HCT116 (cell line): Measurements from ENCODE around the gene TCF7L2.

Experiments
- CEBPB ChIP-seq: IDR thresholded peaks from 2 replicates; pipeline ENCODE4 v1.6.1; 2012; ENCODE audit warnings: low read depth
- EZH2 ChIP-seq: fragments of 200-600 bp; sonication (generic); IDR thresholded peaks from 2 replicates; pipeline ENCODE4 v1.6.1; 2017; ENCODE audit warnings: antibody characterized with exemption, mixed run types
- FOSL1 ChIP-seq: IDR thresholded peaks from 2 replicates; pipeline ENCODE4 v1.6.1; 2012; ENCODE audit warnings: low read depth
- POLR2A ChIP-seq: IDR thresholded peaks from 2 replicates; pipeline ENCODE4 v1.7.0; 2011; ENCODE audit warnings: borderline replicate concordance; ENCODE audit not compliant: insufficient read depth, insufficient read length; ENCODE audit errors: extremely low read depth
- POLR2AphosphoS5 ChIP-seq: IDR thresholded peaks from 2 replicates; pipeline ENCODE4 v1.6.1; 2011; ENCODE audit warnings: mild to moderate bottlenecking, low read depth, low read length, moderate library complexity
- ZBTB33 ChIP-seq: IDR thresholded peaks from 2 replicates; pipeline ENCODE4 v1.6.1; 2011; ENCODE audit warnings: mild to moderate bottlenecking, low read length, moderate library complexity; ENCODE audit not compliant: insufficient replicate concordance; ENCODE audit errors: extremely low read depth
- ZNF274 ChIP-seq: fragments of 200-500 bp; sonication (Bioruptor generic); IDR thresholded peaks from 2 replicates; pipeline ENCODE4 v1.6.1; 2014; ENCODE audit warnings: mild to moderate bottlenecking, low read depth, low read length, inconsistent platforms
- TF ChIP-seq, protein P1 (sequence below), 3 experiments: fragments of 200-600 bp in 1 of 3; sonication (generic) in 1 of 3; IDR thresholded peaks in 2 of 3; conservative IDR thresholded peaks in 1 of 3; 2 replicates each; pipeline ENCODE4 v1.5.1; 2012 to 2017; ENCODE audit warnings: low read depth in 2 of 3, low read length in 2 of 3, antibody characterized with exemption in 1 of 3, borderline replicate concordance in 1 of 3, control low read depth in 1 of 3, mild to moderate bottlenecking in 1 of 3, mixed read lengths in 1 of 3, mixed run types in 1 of 3, moderate library complexity in 1 of 3; ENCODE audit not compliant: insufficient read depth in 1 of 3

- TF ChIP-seq POLR2AphosphoS5 (no peak), EZH2 (no peak), POLR2A (no peak), CEBPB (no peak), ZBTB33 (no peak), FOSL1 (no peak), ZNF274 (no peak)
- TF ChIP-seq, protein P1, sequence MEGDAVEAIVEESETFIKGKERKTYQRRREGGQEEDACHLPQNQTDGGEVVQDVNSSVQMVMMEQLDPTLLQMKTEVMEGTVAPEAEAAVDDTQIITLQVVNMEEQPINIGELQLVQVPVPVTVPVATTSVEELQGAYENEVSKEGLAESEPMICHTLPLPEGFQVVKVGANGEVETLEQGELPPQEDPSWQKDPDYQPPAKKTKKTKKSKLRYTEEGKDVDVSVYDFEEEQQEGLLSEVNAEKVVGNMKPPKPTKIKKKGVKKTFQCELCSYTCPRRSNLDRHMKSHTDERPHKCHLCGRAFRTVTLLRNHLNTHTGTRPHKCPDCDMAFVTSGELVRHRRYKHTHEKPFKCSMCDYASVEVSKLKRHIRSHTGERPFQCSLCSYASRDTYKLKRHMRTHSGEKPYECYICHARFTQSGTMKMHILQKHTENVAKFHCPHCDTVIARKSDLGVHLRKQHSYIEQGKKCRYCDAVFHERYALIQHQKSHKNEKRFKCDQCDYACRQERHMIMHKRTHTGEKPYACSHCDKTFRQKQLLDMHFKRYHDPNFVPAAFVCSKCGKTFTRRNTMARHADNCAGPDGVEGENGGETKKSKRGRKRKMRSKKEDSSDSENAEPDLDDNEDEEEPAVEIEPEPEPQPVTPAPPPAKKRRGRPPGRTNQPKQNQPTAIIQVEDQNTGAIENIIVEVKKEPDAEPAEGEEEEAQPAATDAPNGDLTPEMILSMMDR (IDR thresholded peaks at IDR 0.05 in 2 of 3, conservative IDR thresholded peaks at IDR 0.05 in 1 of 3; ENCODE audit: borderline replicate concordance in 1 of 3, insufficient read depth in 1 of 3, low read depth in 2 of 3, low read length in 2 of 3): peak in 2 of 3 experiments; percentile 12 to 32; a peak in 3 of 6 replicates
These were observed 176.5 kb downstream of the TCF7L2 start for GRCh38 chr10:113126229-113127201.
